ENCODE measurements around the gene ZNF768. TPM values are rescaled to one million over a fixed set of nuclear protein-coding genes. Genes with fewer than 3 reads are reported as not detected.
"Not testable (repeated sequence)": the region's sequence is repeated elsewhere in the genome, so short reads cannot be mapped to it uniquely, and the experiment has no call there.

ZNF768 gene
- total RNA-seq, 1 donor from 2014 or later: 24.8 TPM

DNA sequence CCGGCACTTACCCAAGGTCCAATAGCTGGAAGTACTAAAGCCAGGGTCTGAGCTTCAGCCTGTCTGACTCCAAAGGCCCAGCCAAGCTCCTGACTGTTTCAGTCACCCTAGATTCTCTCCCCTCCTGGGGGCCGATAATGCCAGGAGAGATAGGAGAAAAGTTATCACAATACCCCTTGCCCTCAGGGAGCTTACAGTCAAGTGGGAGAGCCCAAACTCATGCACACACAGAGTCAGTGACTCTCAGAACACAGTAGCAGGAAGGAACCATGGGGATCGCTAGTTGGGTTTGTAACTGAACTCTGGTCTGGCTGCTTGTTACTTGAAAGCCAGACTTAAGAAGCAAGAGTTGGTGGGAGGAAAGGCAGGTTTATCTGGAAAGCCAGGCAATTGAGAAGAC is 14.9 kb downstream of the ZNF768 start:
- DNase-seq (ENCODE audit: low spot score): no peak

DNA sequence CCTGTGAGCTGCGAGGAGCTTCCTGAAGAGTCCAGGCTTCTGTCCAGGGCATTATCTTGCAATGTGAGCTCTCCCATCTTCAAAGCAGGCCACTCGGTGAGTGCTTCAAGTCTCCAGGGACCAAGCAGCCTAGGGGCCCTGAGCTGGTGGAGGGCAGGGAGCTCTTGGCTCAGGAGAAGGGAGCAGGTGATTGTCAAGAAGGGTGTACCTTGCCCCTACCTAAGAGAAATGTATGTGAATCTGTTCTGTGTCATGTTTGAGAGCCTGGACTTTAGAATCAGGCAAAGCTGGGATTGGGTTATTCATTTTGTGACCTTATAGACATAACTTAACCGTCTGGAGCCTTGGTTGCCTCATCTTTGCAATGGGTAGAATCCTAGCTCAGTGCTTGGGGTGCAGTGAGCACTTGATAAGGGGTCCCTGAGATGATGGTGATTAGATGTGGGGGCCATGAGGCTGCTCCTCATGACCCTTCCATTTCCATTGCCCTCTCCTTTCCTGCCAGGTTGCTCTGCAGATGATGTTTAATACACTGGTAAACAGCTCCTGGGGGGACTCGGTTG is 15.9 kb downstream of the ZNF768 start:
- DNase-seq (ENCODE audit: low spot score): no peak

DNA sequence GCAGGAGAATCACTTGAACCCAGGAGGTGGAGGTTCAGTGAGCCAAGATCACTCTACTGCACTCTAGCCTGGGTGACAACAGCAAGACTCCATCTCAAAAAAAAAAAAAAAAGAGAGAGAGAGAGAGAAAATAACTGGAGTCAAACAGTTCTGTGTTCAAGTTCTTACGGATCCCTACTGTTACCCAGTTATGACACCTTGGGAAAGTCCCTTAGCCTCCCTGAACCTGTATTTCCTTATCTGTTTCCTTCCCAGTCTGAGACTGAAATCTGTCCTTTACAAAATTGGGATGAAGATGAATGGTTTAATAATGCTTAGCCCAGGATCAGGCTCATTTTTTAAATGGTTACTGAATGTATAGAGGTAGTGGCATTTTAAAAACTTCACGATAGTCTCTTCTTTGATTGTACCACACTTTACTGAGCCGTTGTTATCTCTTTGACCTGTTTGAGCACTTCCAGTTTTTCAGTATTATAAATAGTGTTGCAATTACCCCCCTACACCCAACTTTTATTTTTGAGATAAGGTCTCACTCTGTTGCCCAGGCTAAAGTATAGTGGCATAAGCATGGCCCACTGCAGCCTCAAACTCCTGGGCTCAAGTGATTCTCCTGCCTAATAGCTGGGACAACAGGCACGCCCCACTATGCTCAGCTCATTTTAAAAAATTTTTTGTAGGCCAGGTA is 17.1 kb downstream of the ZNF768 start:
- no peak for DNase-seq (ENCODE audit: low spot score)

DNA sequence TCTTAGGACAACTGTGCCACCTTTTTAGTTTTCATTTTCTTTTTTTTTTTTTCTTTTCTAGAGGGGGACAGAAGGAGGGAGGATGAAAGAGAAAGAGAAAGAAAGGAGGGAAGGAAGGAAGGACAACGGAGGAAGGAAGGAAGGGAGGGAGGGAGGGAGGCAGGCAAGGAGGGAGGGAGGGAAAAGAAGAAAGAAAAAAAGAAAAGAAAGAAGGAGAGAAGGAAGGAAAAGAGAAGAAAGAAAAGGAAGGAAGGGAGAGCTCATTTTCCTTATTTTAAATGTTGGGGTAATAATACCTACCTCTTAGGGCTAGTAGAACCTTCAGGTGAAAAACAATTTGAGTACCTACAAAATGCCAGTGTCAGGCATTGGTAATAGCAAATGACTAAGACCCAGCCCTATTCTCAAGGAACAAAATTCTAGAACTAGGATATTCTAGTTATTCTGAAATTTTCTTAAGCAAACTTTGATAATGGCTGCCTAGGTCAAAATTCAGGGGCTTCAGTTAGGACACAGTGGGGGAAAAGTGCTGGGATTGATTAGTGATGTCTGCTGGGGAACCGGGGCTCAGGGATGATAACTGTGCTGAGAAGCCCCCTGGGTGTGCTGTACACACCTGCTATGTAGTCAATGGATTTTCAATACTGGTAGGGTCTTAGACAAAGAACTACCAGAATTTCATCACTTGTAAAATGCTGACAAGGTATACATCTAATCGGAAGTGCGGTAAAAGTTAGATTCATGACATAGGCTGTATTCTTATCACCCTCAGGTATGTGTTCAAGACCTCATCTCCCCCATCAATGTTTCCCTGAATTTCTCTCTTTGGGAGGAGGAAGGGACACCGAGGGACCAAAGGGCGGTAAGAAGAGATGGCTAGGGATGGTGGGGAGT is 22.7 kb downstream of the ZNF768 start:
- no peak for DNase-seq (ENCODE audit: low spot score)

GRCh38 chr16:30499284-30499683 is 27.1 kb downstream of the ZNF768 start:
- DNase-seq (ENCODE audit: low spot score): no peak

GRCh38 chr16:30494709-30495108 is 31.7 kb downstream of the ZNF768 start:
- DNase-seq (ENCODE audit: low spot score): no peak

GRCh38 chr16:30493941-30494488 is 32.4 kb downstream of the ZNF768 start:
- no peak for DNase-seq (ENCODE audit: low spot score)

GRCh38 chr16:30491744-30492308 is 34.5 kb downstream of the ZNF768 start:
- no peak for DNase-seq (ENCODE audit: low spot score)

DNA sequence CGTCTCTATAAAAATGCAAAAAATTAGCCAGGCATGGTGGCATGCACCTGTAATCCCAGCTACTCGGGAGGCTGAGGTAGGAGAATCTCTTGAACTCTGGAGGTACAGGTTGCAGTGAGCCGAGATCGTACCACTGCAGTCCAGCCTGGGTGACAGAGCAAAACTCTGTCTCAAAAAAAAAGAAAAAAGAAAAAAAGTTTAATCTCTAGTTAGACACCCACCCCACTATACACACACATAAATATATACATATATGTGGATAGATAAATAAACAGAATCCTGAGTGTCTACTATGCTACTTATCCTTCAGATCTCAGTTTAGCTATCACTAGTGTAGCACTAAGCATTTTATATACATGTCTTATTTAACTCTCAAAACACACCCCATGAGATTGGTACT is 35.1 kb downstream of the ZNF768 start:
- DNase-seq (ENCODE audit: low spot score): no peak

GRCh38 chr16:30490210-30490609 is 36.2 kb downstream of the ZNF768 start:
- DNase-seq (ENCODE audit: low spot score): no peak

GRCh38 chr16:30488764-30489605 is 37.4 kb downstream of the ZNF768 start:
- DNase-seq (ENCODE audit: low spot score): no peak

GRCh38 chr16:30485818-30486436 is 40.4 kb downstream of the ZNF768 start:
- no peak for DNase-seq (ENCODE audit: low spot score)

DNA sequence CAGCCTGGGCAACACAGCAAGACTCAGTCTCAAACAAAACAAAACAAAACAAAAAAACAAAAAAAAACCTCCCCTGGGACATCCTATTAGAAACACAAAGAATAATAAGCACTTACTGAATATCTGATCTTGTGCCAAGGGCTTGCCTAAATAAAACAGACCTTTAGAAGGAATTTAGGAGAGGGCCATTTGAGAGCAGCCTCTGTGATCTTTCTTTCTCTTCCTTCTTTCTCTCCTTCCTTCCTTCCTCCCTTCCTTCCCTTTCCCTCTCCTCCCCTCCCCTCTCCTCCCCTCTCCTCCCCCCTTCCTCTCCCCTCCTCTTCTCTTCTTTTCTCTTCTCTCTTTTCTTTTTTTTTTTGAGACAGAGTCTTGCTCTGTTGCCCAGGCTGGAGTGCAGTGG is 41.5 kb downstream of the ZNF768 start:
- no peak for DNase-seq (ENCODE audit: low spot score)

DNA sequence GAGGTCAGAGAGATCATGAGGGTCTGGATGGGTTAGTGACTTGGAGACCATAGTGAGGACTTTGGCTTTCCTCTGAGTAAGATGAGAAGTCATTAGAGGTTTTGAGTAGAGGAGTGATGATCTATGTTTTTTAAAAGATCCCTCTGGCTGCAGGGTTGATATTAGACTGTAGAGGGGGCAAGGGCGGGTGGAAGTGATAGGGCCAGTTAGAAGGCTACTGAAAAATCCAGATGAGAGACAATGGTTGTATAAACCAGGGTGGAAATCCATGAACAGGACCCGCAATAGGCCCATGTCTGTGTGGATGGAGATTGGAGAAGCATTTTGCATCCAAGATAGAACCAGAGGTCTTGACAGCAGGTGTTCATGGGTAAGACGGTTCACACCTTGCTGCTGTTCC is 44.0 kb downstream of the ZNF768 start:
- DNase-seq (ENCODE audit: low spot score): no peak

DNA sequence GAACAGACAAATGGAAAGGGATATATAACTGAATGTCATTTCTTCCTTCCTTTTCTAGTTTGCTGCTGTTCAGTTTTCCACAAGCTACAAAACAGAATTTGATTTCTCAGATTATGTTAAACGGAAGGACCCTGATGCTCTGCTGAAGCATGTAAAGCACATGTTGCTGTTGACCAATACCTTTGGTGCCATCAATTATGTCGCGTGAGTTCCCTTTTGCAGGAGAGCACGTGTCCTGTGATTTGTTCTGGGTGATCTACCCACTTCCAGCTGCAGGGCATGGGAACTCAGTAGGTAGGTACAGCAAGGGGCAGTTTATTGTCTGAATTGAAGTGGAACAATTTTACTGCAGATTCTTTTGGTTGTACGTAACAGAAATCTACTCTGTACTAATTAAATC is 45.0 kb downstream of the ZNF768 start:
- no peak for DNase-seq (ENCODE audit: low spot score)

- no peak for DNase-seq (ENCODE audit: low spot score)
Observed at GRCh38 chr16:30478766-30479478, 47.4 kb downstream of the ZNF768 start.

DNA sequence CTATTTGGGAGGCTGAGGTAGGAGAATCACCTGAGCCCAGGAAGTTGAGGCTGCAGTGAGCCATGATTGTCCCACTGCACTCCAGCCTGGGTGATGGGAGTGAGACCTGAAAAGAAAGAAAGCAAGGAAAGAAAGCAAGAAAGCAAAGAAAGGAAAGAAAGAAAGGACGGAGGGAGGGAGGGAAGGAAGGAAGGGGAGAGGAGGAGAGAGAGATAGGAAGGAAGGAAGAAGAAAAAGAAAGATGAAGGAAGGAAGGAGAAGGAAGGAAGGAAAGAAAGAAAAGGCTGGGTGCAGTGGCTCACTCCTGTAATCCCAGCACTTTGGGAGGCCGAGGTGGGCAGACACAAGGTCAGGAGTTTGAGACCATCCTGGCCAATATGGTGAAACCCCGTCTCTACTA is 48.6 kb downstream of the ZNF768 start:
- not testable (repeated sequence) for DNase-seq (ENCODE audit: low spot score)

DNA sequence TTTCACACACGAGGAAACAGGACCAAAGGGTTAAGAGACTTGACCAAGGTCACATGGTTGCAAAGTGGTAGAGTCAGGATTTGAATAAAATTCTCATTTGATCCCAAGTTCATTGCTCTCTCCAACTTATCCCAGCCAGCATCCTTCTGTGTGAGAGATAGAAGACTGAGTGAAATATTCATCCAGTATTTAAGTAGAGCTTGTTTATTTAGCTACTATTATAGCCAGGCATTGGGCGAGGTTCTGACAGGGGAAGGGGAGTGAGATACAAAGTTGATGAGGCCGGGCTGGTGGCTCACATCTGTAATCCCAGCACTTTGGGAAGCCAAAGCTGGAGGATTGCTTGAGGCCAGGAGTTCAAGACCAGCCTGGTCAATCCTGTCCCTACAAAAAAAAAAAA is 49.4 kb downstream of the ZNF768 start:
- no peak for DNase-seq (ENCODE audit: low spot score)

DNA sequence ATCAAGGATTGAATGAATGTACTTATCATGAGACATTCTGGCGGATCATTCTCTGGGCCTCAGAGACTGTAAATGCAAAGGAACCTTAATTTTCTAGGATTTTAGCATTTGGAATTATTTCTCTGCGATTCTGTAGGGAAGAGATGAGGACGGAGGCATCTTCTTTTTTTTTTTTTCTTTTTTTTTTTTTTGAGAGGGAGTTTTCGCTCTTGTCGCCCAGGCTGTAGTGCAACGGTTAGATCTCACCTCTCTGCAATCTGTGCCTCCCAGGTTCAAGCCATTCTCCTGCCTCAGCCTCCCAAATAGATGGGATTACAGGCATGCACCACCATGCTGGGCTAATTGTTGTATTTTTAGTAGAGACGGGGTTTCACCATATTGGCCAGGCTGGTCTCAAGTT is 51.7 kb downstream of the ZNF768 start:
- DNase-seq (ENCODE audit: low spot score): no peak

DNA sequence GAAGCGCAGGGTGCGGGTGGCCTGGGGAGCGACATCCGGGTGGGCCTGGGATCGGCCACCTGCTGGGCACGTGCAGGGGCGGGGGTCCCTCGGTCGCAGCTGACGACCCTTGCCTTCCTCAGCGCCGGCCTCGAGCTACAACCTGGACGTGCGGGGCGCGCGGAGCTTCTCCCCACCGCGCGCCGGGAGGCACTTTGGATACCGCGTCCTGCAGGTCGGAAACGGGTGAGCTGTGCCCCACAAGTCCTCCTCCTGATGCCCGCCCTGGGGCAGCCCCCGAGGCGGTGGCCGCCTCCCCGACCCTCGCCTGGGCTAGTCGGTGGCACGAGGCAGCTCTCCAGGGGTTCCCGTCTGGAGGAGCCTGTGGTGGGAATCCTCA is 52.3 kb downstream of the ZNF768 start:
- no peak for DNase-seq (ENCODE audit: low spot score)
